Astrocyte of the cerebellum (primary cell): ENCODE measurements around the gene DSCAM.
"Not testable (repeated sequence)": the region's sequence is repeated elsewhere in the genome, so short reads cannot be mapped to it uniquely, and the experiment has no call there.

ENCODE experiments used
- DNase-seq: peaks from one replicate; pipeline ENCODE4 v3.0.0-alpha.2; 2011; ENCODE audit warnings: low read depth
- H3K4me3 ChIP-seq: 2 replicates; pipeline ENCODE4 v1.5.1; 2011; ENCODE audit warnings: mild to moderate bottlenecking, low read depth, low read length, moderate library complexity
- CTCF ChIP-seq: IDR thresholded peaks from 2 replicates; pipeline ENCODE4 v1.5.1; 2012; ENCODE audit warnings: low read length, low read depth, moderate library complexity, mild to moderate bottlenecking; ENCODE audit errors: missing control alignments
- in situ Hi-C: cut with HindIII; loops from 2 replicates; pipeline ENCODE4 v1.10.0; 2017; ENCODE audit warnings: low sequenced_read_pairs

Gene DSCAM

DNA sequence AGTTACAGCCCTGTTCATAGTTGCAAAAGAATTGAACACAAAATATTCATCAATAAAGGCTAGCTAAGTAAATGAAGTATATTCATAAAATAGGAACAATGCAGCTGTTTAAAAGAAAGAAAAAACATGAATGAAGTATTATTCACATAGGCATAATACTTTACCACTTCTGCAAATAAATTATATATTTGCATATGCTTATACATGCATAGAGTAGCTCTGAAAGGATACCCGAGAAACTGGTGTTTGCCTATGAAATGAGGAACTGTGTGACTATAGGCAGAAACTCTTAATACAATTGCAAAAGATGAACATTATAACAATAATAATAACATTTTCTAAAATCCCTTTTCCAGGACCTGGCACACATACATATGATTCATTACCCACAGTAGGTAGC lies 385.9 kb downstream of the DSCAM start:
- H3K4me3 ChIP-seq: no peak overlapping the region
- in situ Hi-C loops: no loop called here
- no peak for TF ChIP-seq CTCF
- no peak for DNase-seq

DNA sequence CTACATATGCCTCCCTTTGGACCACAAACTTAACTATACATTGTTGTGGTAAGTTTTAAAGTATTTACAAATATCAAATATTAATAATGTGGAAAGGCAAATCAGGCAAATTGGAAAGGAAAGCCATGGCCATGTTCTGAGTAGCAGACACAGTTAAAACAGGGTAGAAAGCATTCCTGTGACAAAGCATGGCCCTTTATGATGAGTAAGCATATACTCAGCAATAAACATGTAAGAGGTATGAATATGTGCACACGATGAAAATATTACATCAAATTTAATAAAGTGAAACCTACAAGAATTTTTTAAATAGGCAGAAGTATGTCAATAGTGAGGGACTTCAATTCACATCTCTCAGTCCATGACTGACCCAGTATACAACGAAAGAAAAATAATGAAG lies 389.2 kb downstream of the DSCAM start:
- DNase-seq: no peak
- H3K4me3 ChIP-seq: no peak overlapping the region
- in situ Hi-C loops: no loop called here
- no peak for TF ChIP-seq CTCF

DNA sequence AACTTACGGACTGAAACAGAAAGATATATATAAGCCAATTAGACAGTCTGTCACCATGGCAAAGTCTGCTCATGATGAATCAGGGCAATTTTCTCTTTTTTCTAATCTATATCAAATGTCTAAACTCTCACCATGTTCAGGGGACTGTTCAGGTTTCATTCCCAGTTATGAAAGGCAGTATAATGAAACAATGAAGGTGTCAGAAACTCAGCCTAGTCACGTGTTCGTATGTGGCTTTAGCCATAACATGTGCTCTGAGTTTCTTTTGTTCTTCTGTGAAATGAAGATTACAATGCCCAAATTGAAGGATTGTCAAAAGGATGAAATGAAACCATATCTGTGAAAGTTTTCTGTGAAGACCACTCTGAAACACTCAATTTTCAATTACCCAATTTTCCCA lies 392.9 kb downstream of the DSCAM start:
- DNase-seq: no peak
- in situ Hi-C loops: no loop called here
- no peak overlapping the region for H3K4me3 ChIP-seq
- TF ChIP-seq CTCF: no peak

DNA sequence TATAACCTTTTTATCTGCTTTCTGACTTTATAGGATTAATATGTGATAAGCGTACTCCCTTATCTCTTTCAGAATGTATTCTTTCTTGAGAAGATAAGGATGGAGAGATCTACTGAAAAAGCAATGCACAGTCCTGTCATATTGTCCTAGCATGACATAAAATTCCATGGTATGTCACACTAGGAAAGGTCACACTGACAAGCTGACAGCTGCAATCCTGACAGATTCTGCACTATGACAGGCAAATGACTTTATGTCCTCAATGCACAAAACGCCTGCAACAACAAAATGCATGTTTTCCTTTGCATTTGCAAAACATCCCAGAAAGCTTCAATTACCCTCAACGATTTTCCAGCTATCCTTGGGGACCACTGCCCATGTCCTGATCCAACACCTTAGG lies 393.8 kb downstream of the DSCAM start:
- no peak overlapping the region for H3K4me3 ChIP-seq
- in situ Hi-C loops: no loop called here
- DNase-seq: no peak
- no peak for TF ChIP-seq CTCF

DNA sequence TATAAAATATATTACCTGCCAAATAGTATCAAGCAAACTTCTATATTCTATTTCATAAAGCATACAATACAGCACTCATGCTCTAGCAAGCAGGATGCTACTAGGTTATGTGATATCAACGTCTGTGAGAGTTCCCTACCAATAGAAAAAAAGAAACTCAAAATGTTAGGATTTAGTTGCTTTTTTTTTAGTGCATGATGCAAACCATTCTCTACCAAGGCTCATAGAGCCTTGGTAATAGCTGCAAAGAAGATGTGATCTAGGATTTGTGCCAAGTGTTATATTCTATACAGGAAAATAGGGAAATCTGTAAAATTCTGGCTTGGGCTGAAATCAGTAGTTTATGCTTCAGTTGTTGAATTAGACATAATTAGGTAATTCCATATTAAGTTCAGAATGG lies 394.4 kb downstream of the DSCAM start:
- H3K4me3 ChIP-seq: no peak overlapping the region
- no peak for TF ChIP-seq CTCF
- in situ Hi-C loops: no loop called here
- no peak for DNase-seq

GRCh38 chr21:40447016-40447415 lies 399.9 kb downstream of the DSCAM start:
- DNase-seq: no peak
- in situ Hi-C loops: no loop called here
- H3K4me3 ChIP-seq: no peak overlapping the region
- TF ChIP-seq CTCF: no peak

GRCh38 chr21:40445349-40445921 lies 401.5 kb downstream of the DSCAM start:
- no peak overlapping the region for H3K4me3 ChIP-seq
- in situ Hi-C loops: no loop called here
- no peak for TF ChIP-seq CTCF
- no peak for DNase-seq

- H3K4me3 ChIP-seq, in situ Hi-C loops, DNase-seq: not testable (repeated sequence)
Observed at GRCh38 chr21:40439581-40439980, 407.4 kb downstream of the DSCAM start.
